Vagina (tissue), 2 donors: ENCODE data around the gene C10orf71.

Experiments used
- CTCF ChIP-seq, 3 experiments: fragments of 450-650 bp in 2 of 3; fragments of 200-600 bp in 1 of 3; sonication (generic) in 1 of 3; IDR thresholded peaks; one replicate each; pipeline ENCODE4 v1.5.1; 2017 to 2019; ENCODE audit warnings: antibody characterized with exemption in 3 of 3, mild to moderate bottlenecking in 2 of 3, moderate library complexity in 2 of 3
- POLR2A ChIP-seq, 2 donors: fragments of 450-650 bp; IDR thresholded peaks; one replicate each; pipeline ENCODE4 v1.6.1; 2017; ENCODE audit warnings: antibody characterized with exemption in 2 of 2, mild to moderate bottlenecking in 2 of 2, moderate library complexity in 2 of 2

- TF ChIP-seq CTCF (IDR thresholded peaks at IDR 0.05): no peak
- TF ChIP-seq POLR2A (IDR thresholded peaks at IDR 0.05): no peak
Measured at GRCh38 chr10:49298671-49298982, 343 bp upstream of the C10orf71 start.
